ENCODE measurements around the gene G6PD.

GRCh38 chrX:154489182-154489581 lies 57.5 kb downstream of the G6PD start:
- TF ChIP-seq GATA3 (IDR thresholded peaks at IDR 0.05; ENCODE audit: low read depth, low read length): no peak
- no peak for TF ChIP-seq GATA2 (IDR thresholded peaks at IDR 0.05; ENCODE audit: low read depth, low read length)

All from SH-SY5Y (cell line).